Osteocyte (in vitro differentiated cells): Measurements from ENCODE around the gene PPM1L. TPM values are rescaled to one million over a fixed set of nuclear protein-coding genes. Genes with fewer than 3 reads are reported as not detected.

Experiments
- DNase-seq: peaks from one replicate; pipeline ENCODE4 v3.0.0; 2021; ENCODE audit warnings: mixed read lengths; ENCODE audit not compliant: unreplicated experiment; ENCODE audit errors: extremely low spot score
- H3K27ac Mint-ChIP-seq: one replicate; pipeline ENCODE4 v1.8.0; 2021; ENCODE audit warnings: mild to moderate bottlenecking, mixed read lengths; ENCODE audit not compliant: unreplicated experiment
- H3K27me3 Mint-ChIP-seq: one replicate; pipeline ENCODE4 v1.8.0; 2021; ENCODE audit warnings: mixed read lengths; ENCODE audit not compliant: unreplicated experiment
- H3K36me3 Mint-ChIP-seq: one replicate; pipeline ENCODE4 v1.8.0; 2021; ENCODE audit warnings: mixed read lengths; ENCODE audit not compliant: unreplicated experiment
- H3K4me1 Mint-ChIP-seq: one replicate; pipeline ENCODE4 v1.8.0; 2021; ENCODE audit warnings: mixed read lengths; ENCODE audit not compliant: unreplicated experiment
- H3K4me3 Mint-ChIP-seq: one replicate; pipeline ENCODE4 v1.8.0; 2021; ENCODE audit warnings: mild to moderate bottlenecking, moderate library complexity, mixed read lengths; ENCODE audit not compliant: unreplicated experiment
- H3K9me3 Mint-ChIP-seq: one replicate; pipeline ENCODE4 v1.8.0; 2021; ENCODE audit warnings: mixed read lengths; ENCODE audit not compliant: unreplicated experiment
- total RNA-seq: library from RNA; stranded (reverse); gene quantifications from 2 replicates; pipeline ENCODE4 v1.2.1, GENCODE V29; 2021
- TF ChIP-seq, protein P1 (sequence below): fragments of 200-600 bp; sonication (generic); IDR thresholded peaks from 2 replicates; pipeline ENCODE4 v1.5.0; 2021; ENCODE audit warnings: antibody characterized with exemption, mild to moderate bottlenecking, moderate library complexity

Gene PPM1L
- total RNA-seq, 1 donor from 2014 or later: 9.1 TPM

GRCh38 chr3:160753953-160754352 lies 2.1 kb upstream of the PPM1L start:
- H3K36me3 Mint-ChIP-seq: no peaks in the 10 kb centered on the region
- H3K4me1 Mint-ChIP-seq: peaks cover 22% of the 10 kb centered on the region
- peaks cover 15% of the 10 kb centered on the region for H3K27me3 Mint-ChIP-seq
- H3K9me3 Mint-ChIP-seq: no peaks in the 10 kb centered on the region
- no peak overlapping the region for H3K27ac Mint-ChIP-seq
- no peak for DNase-seq
- H3K4me3 Mint-ChIP-seq: peak overlapping the region; percentile 85
- TF ChIP-seq, protein P1, sequence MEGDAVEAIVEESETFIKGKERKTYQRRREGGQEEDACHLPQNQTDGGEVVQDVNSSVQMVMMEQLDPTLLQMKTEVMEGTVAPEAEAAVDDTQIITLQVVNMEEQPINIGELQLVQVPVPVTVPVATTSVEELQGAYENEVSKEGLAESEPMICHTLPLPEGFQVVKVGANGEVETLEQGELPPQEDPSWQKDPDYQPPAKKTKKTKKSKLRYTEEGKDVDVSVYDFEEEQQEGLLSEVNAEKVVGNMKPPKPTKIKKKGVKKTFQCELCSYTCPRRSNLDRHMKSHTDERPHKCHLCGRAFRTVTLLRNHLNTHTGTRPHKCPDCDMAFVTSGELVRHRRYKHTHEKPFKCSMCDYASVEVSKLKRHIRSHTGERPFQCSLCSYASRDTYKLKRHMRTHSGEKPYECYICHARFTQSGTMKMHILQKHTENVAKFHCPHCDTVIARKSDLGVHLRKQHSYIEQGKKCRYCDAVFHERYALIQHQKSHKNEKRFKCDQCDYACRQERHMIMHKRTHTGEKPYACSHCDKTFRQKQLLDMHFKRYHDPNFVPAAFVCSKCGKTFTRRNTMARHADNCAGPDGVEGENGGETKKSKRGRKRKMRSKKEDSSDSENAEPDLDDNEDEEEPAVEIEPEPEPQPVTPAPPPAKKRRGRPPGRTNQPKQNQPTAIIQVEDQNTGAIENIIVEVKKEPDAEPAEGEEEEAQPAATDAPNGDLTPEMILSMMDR: no peak

DNA sequence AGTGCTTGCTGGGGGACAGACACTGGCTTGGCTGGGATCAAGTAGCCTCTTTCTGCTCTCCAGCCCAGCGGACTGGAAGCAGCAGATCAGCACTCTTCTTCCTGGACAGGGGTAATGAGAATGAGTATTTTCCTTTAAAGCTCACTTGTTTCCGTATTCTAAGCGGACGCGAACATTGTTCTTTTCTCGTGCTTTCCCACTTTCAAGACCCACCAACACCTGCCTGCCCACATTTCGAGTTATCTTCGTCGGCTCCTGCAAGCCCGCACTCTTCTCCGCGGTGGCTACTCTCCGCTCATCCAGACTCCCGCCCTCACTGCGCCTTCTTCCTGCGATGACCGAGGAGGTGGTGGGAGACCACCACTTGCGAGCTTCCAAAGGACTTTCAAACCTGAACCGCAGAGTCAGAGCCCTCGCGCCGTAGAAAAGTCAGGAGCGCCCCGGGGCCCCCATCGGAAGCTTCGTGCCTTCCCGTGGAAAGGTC lies 1.6 kb upstream of the PPM1L start:
- Mint-ChIP-seq H3K36me3 (no peaks in the 10 kb centered on the region), H3K27ac (peak overlapping the region; percentile 94), H3K9me3 (no peaks in the 10 kb centered on the region), H3K4me3 (peak overlapping the region; percentile 85), H3K27me3 (peaks cover 11% of the 10 kb centered on the region), H3K4me1 (peaks cover 22% of the 10 kb centered on the region)
- no peak for DNase-seq
- TF ChIP-seq, protein P1: no peak

GRCh38 chr3:160754855-160755747 lies 930 bp upstream of the PPM1L start:
- Mint-ChIP-seq H3K36me3 (no peaks in the 10 kb centered on the region), H3K27ac (peak overlapping the region; percentile 94), H3K4me1 (peaks cover 22% of the 10 kb centered on the region), H3K27me3 (peaks cover 12% of the 10 kb centered on the region), H3K9me3 (no peaks in the 10 kb centered on the region), H3K4me3 (peak overlapping the region; percentile 85)
- peak; percentile 96 for DNase-seq
- TF ChIP-seq, protein P1: no peak

- Mint-ChIP-seq H3K36me3 (no peaks in the 10 kb centered on the region), H3K27ac (no peak overlapping the region), H3K4me3 (peak overlapping the region; percentile 80), H3K9me3 (no peaks in the 10 kb centered on the region), H3K4me1 (peaks cover 22% of the 10 kb centered on the region), H3K27me3 (peaks cover 20% of the 10 kb centered on the region)
- DNase-seq: no peak
- TF ChIP-seq, protein P1: no peak
These were observed 1.4 kb downstream of the PPM1L start for GRCh38 chr3:160757233-160758106.
